ENCODE measurements around the gene VASP. TPM values are rescaled to one million over a fixed set of nuclear protein-coding genes. Genes with fewer than 3 reads are reported as not detected.

VASP gene
- total RNA-seq, 1 experiment from 2014 or later, result 102 TPM

- Histone ChIP-seq H3K27me3 (replicated peaks; ENCODE audit: insufficient read depth, low read depth, low read length, poor library complexity) (no peaks in the 10 kb centered on the region), H3K27ac (ENCODE audit: low read depth, low read length, poor library complexity, severe bottlenecking) (no peak overlapping the region), H3K4me1 (ENCODE audit: insufficient read depth, low read length, poor library complexity, severe bottlenecking) (no peaks in the 10 kb centered on the region), H3K4me3 (ENCODE audit: low read depth, low read length, poor library complexity, severe bottlenecking) (no peak overlapping the region), H3K36me3 (ENCODE audit: insufficient read depth, low read length, poor library complexity, severe bottlenecking) (no peaks in the 10 kb centered on the region), H3K9me3 (ENCODE audit: low read depth, low read length, poor library complexity, severe bottlenecking) (no peaks in the 10 kb centered on the region)
- CTCF ChIA-PET, result no interaction called here
- no peak for DNase-seq (ENCODE audit: low spot score)
- BruUV-seq (replicated peaks), result no TSS peak
- POLR2A ChIA-PET (ENCODE audit: low non-redundant PET), result interaction anchor here (0.6 kb wide), 1 partner anchor 66 kb away, joined by 17 read pairs; no protein-coding TSS in a partner anchor
- intact Hi-C loops (cut with micrococcal nuclease; ENCODE audit: unreplicated experiment), result no loop called here
- TF ChIP-seq EZH2 (IDR thresholded peaks at IDR 0.05; ENCODE audit: borderline replicate concordance, low read depth, low read length, poor library complexity, severe bottlenecking), result no peak
- TF ChIP-seq CTCF (conservative IDR thresholded peaks at IDR 0.05; ENCODE audit: low read depth, low read length), result no peak
Observed at GRCh38 chr19:45464852-45465441, 42.3 kb upstream of the VASP start.

GRCh38 chr19:45467115-45467455 is 40.2 kb upstream of the VASP start:
- CTCF ChIA-PET, result interaction anchor here (0.5 to 1.9 kb wide), 6 partner anchors 12 to 444 kb away, joined by 4 to 10 read pairs (median 4); no protein-coding TSS in a partner anchor
- Histone ChIP-seq H3K36me3 (ENCODE audit: insufficient read depth, low read length, poor library complexity, severe bottlenecking) (no peaks in the 10 kb centered on the region), H3K27me3 (replicated peaks; ENCODE audit: insufficient read depth, low read depth, low read length, poor library complexity) (no peaks in the 10 kb centered on the region), H3K27ac (ENCODE audit: low read depth, low read length, poor library complexity, severe bottlenecking) (peak overlapping the region; percentile 91), H3K4me1 (ENCODE audit: insufficient read depth, low read length, poor library complexity, severe bottlenecking) (no peaks in the 10 kb centered on the region), H3K9me3 (ENCODE audit: low read depth, low read length, poor library complexity, severe bottlenecking) (no peaks in the 10 kb centered on the region), H3K4me3 (ENCODE audit: low read depth, low read length, poor library complexity, severe bottlenecking) (peak overlapping the region; percentile 63)
- POLR2A ChIA-PET (ENCODE audit: low non-redundant PET), result interaction anchor here (0.6 to 2.3 kb wide), 4 partner anchors 10 to 138 kb away, joined by 4 to 6 read pairs (median 5); no protein-coding TSS in a partner anchor
- TF ChIP-seq EZH2 (IDR thresholded peaks at IDR 0.05; ENCODE audit: borderline replicate concordance, low read depth, low read length, poor library complexity, severe bottlenecking), result no peak
- BruUV-seq (replicated peaks), result no TSS peak
- intact Hi-C loops (cut with micrococcal nuclease; ENCODE audit: unreplicated experiment), result no loop called here
- no peak for DNase-seq (ENCODE audit: low spot score)

GRCh38 chr19:45467456-45468158 is 39.7 kb upstream of the VASP start, which contains the start of gene FOSB:
Gene FOSB (plus strand): TSS chr19:45467996. CDS start chr19:45468587, 591 bp downstream.
- intact Hi-C loops (cut with micrococcal nuclease; ENCODE audit: unreplicated experiment), result no loop called here
- TF ChIP-seq EZH2 (IDR thresholded peaks at IDR 0.05; ENCODE audit: borderline replicate concordance, low read depth, low read length, poor library complexity, severe bottlenecking) (no peak), CTCF (conservative IDR thresholded peaks at IDR 0.05; ENCODE audit: low read depth, low read length) (peak; percentile 35; the same call in 1 of the 2 replicates)

More at GRCh38 chr19:45467456-45468158, 39.7 kb upstream of the VASP start, which contains the start of gene FOSB:
- Histone ChIP-seq H3K27me3 (replicated peaks; ENCODE audit: insufficient read depth, low read depth, low read length, poor library complexity) (no peaks in the 10 kb centered on the region), H3K9me3 (ENCODE audit: low read depth, low read length, poor library complexity, severe bottlenecking) (no peaks in the 10 kb centered on the region), H3K4me3 (ENCODE audit: low read depth, low read length, poor library complexity, severe bottlenecking) (peak within 1 kb of the TSS; percentile 63), H3K27ac (ENCODE audit: low read depth, low read length, poor library complexity, severe bottlenecking) (peak within 1 kb of the TSS; percentile 91), H3K4me1 (ENCODE audit: insufficient read depth, low read length, poor library complexity, severe bottlenecking) (no peaks in the 10 kb centered on the region), H3K36me3 (ENCODE audit: insufficient read depth, low read length, poor library complexity, severe bottlenecking) (no peaks in the 10 kb centered on the region)
- DNase-seq (ENCODE audit: low spot score), result peak; percentile 96
- CTCF ChIA-PET, result interaction anchor here (0.6 to 1.9 kb wide), 5 partner anchors 11 to 67 kb away, joined by 3 to 10 read pairs (median 5); no protein-coding TSS in a partner anchor
- BruUV-seq (replicated peaks), result no TSS peak
- POLR2A ChIA-PET (ENCODE audit: low non-redundant PET), result interaction anchor here (0.6 to 2.3 kb wide), 6 partner anchors 11 to 317 kb away, joined by 3 to 5 read pairs (median 4); no protein-coding TSS in a partner anchor

All from A673 (cell line).